Coronary artery (tissue), 2 donors: ENCODE measurements around the gene RB1.

Experiments used
- DNase-seq: peaks from one replicate; pipeline ENCODE4 v3.0.0-alpha.2; 2017; ENCODE audit warnings: low spot score
- H3K27ac ChIP-seq, 2 donors: fragments of 200-600 bp; sonication (generic); one replicate each; pipeline ENCODE4 v1.5.1; 2016 to 2019
- H3K4me3 ChIP-seq: fragments of 200-600 bp; sonication (generic); 2 replicates; pipeline ENCODE4 v1.5.1; 2016; ENCODE audit warnings: mild to moderate bottlenecking, moderate library complexity
- TF ChIP-seq, protein P1 (sequence below): fragments of 200-600 bp; sonication (generic); IDR thresholded peaks from one replicate; pipeline ENCODE4 v1.5.1; 2019; ENCODE audit warnings: antibody characterized with exemption

Gene RB1

DNA sequence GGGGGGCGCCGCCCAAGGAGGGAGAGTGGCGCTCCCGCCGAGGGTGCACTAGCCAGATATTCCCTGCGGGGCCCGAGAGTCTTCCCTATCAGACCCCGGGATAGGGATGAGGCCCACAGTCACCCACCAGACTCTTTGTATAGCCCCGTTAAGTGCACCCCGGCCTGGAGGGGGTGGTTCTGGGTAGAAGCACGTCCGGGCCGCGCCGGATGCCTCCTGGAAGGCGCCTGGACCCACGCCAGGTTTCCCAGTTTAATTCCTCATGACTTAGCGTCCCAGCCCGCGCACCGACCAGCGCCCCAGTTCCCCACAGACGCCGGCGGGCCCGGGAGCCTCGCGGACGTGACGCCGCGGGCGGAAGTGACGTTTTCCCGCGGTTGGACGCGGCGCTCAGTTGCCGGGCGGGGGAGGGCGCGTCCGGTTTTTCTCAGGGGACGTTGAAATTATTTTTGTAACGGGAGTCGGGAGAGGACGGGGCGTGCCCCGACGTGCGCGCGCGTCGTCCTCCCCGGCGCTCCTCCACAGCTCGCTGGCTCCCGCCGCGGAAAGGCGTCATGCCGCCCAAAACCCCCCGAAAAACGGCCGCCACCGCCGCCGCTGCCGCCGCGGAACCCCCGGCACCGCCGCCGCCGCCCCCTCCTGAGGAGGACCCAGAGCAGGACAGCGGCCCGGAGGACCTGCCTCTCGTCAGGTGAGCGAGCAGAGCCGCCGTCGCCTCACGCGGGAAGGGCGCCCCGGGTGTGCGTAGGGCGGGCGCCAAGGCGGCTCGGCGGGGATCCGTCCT, at the start of gene RB1:
Gene RB1 (plus strand): TSS at position 393 of the 784 bp plus-strand sequence. CDS start 162 bp downstream, at position 555.
- TF ChIP-seq, protein P1, sequence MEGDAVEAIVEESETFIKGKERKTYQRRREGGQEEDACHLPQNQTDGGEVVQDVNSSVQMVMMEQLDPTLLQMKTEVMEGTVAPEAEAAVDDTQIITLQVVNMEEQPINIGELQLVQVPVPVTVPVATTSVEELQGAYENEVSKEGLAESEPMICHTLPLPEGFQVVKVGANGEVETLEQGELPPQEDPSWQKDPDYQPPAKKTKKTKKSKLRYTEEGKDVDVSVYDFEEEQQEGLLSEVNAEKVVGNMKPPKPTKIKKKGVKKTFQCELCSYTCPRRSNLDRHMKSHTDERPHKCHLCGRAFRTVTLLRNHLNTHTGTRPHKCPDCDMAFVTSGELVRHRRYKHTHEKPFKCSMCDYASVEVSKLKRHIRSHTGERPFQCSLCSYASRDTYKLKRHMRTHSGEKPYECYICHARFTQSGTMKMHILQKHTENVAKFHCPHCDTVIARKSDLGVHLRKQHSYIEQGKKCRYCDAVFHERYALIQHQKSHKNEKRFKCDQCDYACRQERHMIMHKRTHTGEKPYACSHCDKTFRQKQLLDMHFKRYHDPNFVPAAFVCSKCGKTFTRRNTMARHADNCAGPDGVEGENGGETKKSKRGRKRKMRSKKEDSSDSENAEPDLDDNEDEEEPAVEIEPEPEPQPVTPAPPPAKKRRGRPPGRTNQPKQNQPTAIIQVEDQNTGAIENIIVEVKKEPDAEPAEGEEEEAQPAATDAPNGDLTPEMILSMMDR: no peak
- peak; percentile 95 for DNase-seq
- H3K27ac ChIP-seq: peak within 1 kb of the TSS; percentile 98 to 100
- peak within 1 kb of the TSS; percentile 100 for H3K4me3 ChIP-seq

DNA sequence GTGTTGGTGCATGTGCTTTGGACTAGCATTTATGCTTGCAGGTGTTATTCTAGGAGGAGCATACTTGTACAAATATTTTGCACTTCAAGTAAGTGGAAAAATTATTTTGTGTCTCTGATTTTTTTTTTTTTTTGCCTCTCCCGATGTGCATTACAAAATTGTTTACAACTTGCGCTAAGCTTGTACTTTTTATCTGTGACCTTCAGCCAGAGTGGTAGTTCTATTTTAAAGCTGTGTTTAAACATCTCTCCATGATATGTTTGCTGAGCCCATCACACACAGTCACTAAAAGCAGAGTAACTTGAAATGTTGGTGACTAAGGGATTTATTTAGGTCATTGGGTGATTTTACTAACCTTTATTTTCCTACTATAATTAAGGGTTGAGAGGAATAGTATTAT, 49.7 kb upstream of the RB1 start:
- TF ChIP-seq, protein P1: no peak
- no peak overlapping the region for H3K27ac ChIP-seq
- no peak overlapping the region for H3K4me3 ChIP-seq
- DNase-seq: no peak

DNA sequence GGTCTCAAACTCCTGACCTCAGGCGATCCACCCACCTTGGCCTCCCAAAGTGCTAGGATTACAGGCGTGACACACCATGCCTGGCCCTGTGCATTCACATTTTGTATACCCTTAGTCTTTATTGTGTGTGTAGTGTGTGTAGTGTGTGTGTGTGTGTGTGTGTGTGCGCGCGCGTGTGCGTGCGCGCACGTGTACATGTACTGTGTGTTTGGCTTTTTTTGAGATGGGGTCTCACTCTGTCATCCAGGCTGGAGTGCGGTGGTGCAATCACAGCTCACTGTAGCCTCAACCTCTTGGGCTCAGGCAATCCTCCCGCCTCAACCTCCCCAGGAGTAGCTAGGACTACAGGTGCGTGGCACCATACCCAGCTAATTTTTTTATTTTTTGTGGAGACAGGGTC, 48.5 kb upstream of the RB1 start:
- TF ChIP-seq, protein P1: no peak
- Histone ChIP-seq H3K27ac (no peak overlapping the region), H3K4me3 (no peak overlapping the region)
- DNase-seq: no peak

DNA sequence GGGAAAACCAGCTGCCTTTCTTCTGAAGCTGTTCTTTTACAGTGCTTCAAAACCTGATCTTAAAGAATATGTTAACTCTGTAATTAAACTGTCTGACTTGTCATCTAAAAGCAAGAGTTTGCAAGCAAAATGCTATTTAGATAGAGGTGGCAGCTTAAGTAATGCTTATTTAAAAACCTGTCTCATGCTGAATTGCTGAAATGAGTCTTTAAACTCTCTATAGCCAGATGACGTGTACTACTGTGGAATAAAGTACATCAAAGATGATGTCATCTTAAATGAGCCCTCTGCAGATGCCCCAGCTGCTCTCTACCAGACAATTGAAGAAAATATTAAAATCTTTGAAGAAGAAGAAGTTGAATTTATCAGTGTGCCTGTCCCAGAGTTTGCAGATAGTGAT, 47.6 kb upstream of the RB1 start:
- TF ChIP-seq, protein P1: no peak
- Histone ChIP-seq H3K4me3 (no peak overlapping the region), H3K27ac (no peak overlapping the region)
- DNase-seq: no peak

DNA sequence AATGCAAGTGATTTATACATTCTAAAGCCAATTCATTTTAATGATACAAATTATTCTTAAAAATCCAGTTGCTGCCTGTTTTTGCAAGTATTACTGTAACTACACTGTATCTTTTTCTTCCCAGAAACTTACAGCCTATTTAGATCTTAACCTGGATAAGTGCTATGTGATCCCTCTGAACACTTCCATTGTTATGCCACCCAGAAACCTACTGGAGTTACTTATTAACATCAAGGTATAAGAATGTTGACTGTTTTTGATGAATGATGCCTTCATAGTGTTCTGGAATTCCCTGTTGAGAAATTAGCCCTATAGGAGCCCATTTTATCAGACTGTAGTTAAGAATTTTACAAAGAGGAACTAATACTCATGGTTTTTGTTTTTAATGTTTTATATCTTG, 45.5 kb upstream of the RB1 start:
- TF ChIP-seq, protein P1: no peak
- no peak overlapping the region for H3K4me3 ChIP-seq
- H3K27ac ChIP-seq: no peak overlapping the region
- DNase-seq: no peak

DNA sequence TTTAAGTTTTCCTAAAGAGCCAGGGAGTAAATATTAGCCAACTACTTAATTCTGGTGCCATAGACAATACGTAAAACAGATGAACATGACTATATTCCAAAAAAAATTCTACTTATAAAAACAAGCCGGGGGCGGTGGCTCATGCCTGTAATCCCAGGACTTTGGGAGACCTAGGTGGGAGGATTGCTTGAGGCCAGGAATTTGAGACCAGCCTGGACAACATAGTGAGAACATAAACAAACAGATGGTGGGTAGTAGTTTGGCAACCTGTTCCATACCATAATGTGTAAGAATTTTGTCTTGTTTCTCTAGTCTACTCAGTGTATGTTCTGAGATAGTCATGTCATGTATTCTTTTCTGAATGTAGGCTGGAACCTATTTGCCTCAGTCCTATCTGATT, 45.1 kb upstream of the RB1 start:
- Histone ChIP-seq H3K27ac (no peak overlapping the region), H3K4me3 (no peak overlapping the region)
- DNase-seq: no peak
- TF ChIP-seq, protein P1: no peak

DNA sequence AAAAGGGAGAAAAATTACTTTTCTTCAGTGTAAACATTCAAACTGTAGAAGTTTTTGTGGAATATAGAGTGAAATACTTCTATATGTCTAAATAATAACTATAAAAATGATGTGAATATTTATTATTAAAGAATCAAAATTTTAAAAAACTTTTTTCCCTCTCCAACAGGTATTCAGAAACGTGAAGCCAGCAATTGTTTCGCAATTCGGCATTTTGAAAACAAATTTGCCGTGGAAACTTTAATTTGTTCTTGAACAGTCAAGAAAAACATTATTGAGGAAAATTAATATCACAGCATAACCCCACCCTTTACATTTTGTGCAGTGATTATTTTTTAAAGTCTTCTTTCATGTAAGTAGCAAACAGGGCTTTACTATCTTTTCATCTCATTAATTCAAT, 42.6 kb upstream of the RB1 start:
- TF ChIP-seq, protein P1: no peak
- no peak for DNase-seq
- H3K4me3 ChIP-seq: no peak overlapping the region

More for the DNA sequence above, 42.6 kb upstream of the RB1 start:
- no peak overlapping the region for H3K27ac ChIP-seq
